Endothelial cell of umbilical vein (primary cell): ENCODE results near the gene CNKSR3. TPM values are rescaled to one million over a fixed set of nuclear protein-coding genes. Genes with fewer than 3 reads are reported as not detected.

Source experiments
- BruUV-seq: library from RNA; stranded (reverse); fragments of 400-500 nt; replicated peaks from 2 replicates; lab custom pipeline; 2021; lab: Mats Ljungman, UMichigan
- CTCF ChIA-PET: fragments of 300-600, 350-600 bp; sonication (Branson Sonifier 250); formaldehyde crosslinking; loops from one replicate; lab custom pipeline; 2021; ENCODE audit warnings: antibody characterized with exemption, inconsistent platforms; lab: Charles Lee
- POLR2A ChIA-PET: fragments of 300-600, 350-600 bp; sonication (Branson Sonifier 250); formaldehyde crosslinking; loops from one replicate; lab custom pipeline; 2021; ENCODE audit warnings: antibody characterized with exemption, inconsistent platforms; lab: Charles Lee
- DNase-seq: peaks from one replicate; pipeline ENCODE4 v3.0.0-alpha.2; 2011; ENCODE audit warnings: low read depth, low spot score
- FAIRE-seq: peaks from 2 replicates; lab custom pipeline; 2011; peaks lifted over from hg19 to GRCh38; lab: Jason Lieb, UNC
- H2AFZ ChIP-seq: 2 replicates; pipeline ENCODE4 v1.6.0; 2012; ENCODE audit warnings: low read depth, low read length, control low read depth, inconsistent platforms
- H3K27ac ChIP-seq: 2 replicates; pipeline ENCODE4 v1.5.1; 2011; ENCODE audit warnings: low read depth, mild to moderate bottlenecking, control low read depth, low read length, moderate library complexity; ENCODE audit not compliant: insufficient read depth
- H3K27me3 ChIP-seq, 2 experiments: 2 replicates each; pipeline versions ENCODE4 v1.6.0 to v1.6.1; 2011; ENCODE audit warnings: low read length in 2 of 2, mixed read lengths in 1 of 2; ENCODE audit not compliant: control insufficient read depth in 2 of 2, insufficient read depth in 2 of 2
- H3K36me3 ChIP-seq, 2 experiments: 2 replicates in 1 of 2; 3 replicates in 1 of 2; pipeline ENCODE4 v1.5.1; 2011; ENCODE audit warnings: low read length in 2 of 2, mild to moderate bottlenecking in 1 of 2, moderate library complexity in 1 of 2; ENCODE audit not compliant: control insufficient read depth in 2 of 2, insufficient read depth in 2 of 2; ENCODE audit errors: extremely low read depth in 1 of 2
- H3K4me1 ChIP-seq: 3 replicates; pipeline ENCODE4 v1.5.1; 2011; ENCODE audit warnings: mild to moderate bottlenecking, low read length; ENCODE audit not compliant: control insufficient read depth, insufficient read depth; ENCODE audit errors: extremely low read depth
- H3K4me2 ChIP-seq: 2 replicates; pipeline ENCODE4 v1.6.1; 2011; ENCODE audit warnings: low read length, control low read depth, mixed read lengths; ENCODE audit not compliant: insufficient read depth
- H3K4me3 ChIP-seq, 3 experiments: fragments of 200-600 bp in 1 of 3; sonication (generic), shearing (Covaris generic) in 1 of 3; replicated peaks in 1 of 3; 2 replicates each; pipeline ENCODE4 v1.5.1; 2011 to 2016; ENCODE audit warnings: control low read depth in 3 of 3, low read length in 3 of 3, mild to moderate bottlenecking in 2 of 3, inconsistent platforms in 1 of 3, low read depth in 1 of 3, moderate library complexity in 1 of 3; ENCODE audit not compliant: insufficient read depth in 1 of 3
- H3K79me2 ChIP-seq: 2 replicates; pipeline ENCODE4 v1.6.0; 2012; ENCODE audit warnings: low read length, inconsistent platforms; ENCODE audit not compliant: control insufficient read depth, insufficient read depth
- H3K9ac ChIP-seq: replicated peaks from 2 replicates; pipeline ENCODE3; 2011; ENCODE audit warnings: low read length, control low read depth; ENCODE audit not compliant: insufficient read depth; ENCODE audit errors: extremely low read depth
- H3K9me1 ChIP-seq: replicated peaks from 3 replicates; pipeline ENCODE4 v1.6.0; 2011; ENCODE audit warnings: mild to moderate bottlenecking, low read length; ENCODE audit not compliant: control insufficient read depth, insufficient read depth; ENCODE audit errors: extremely low read depth
- H3K9me3 ChIP-seq: replicated peaks from 2 replicates; pipeline ENCODE4 v1.5.1; 2012; ENCODE audit warnings: low read length, inconsistent platforms; ENCODE audit not compliant: control insufficient read depth, insufficient read depth
- H4K20me1 ChIP-seq: replicated peaks from 2 replicates; pipeline ENCODE3; 2011; ENCODE audit warnings: mild to moderate bottlenecking, low read length; ENCODE audit not compliant: control insufficient read depth, insufficient read depth; ENCODE audit errors: extremely low read depth
- CTCF ChIP-seq, 2 donors: IDR thresholded peaks; 1 replicate in 1 of 2; 2 replicates in 1 of 2; pipeline ENCODE4 v1.5.1; 2011; ENCODE audit warnings: low read length in 2 of 2, mild to moderate bottlenecking in 2 of 2, moderate library complexity in 2 of 2, control low read depth in 1 of 2, inconsistent platforms in 1 of 2, low read depth in 1 of 2; ENCODE audit not compliant: insufficient read depth in 1 of 2; ENCODE audit errors: extremely low read depth in 1 of 2
- EZH2 ChIP-seq: IDR thresholded peaks from 2 replicates; pipeline ENCODE4 v1.6.1; 2012; ENCODE audit warnings: borderline replicate concordance, low read depth, mild to moderate bottlenecking, moderate library complexity, low read length, inconsistent platforms; ENCODE audit not compliant: severe bottlenecking
- FOS ChIP-seq: IDR thresholded peaks from 2 replicates; pipeline ENCODE4 v1.6.1; 2011; ENCODE audit warnings: mild to moderate bottlenecking, low read length, moderate library complexity, borderline replicate concordance; ENCODE audit not compliant: insufficient read depth
- GATA2 ChIP-seq: IDR thresholded peaks from 2 replicates; pipeline ENCODE4 v1.7.0; 2011; ENCODE audit warnings: low read depth, mild to moderate bottlenecking, moderate library complexity, mixed read lengths, low read length; ENCODE audit not compliant: insufficient read length, insufficient read depth
- JUN ChIP-seq: IDR thresholded peaks from 2 replicates; pipeline ENCODE4 v1.6.1; 2011; ENCODE audit warnings: borderline replicate concordance, low read depth; ENCODE audit not compliant: insufficient read length, insufficient read depth
- MAX ChIP-seq: IDR thresholded peaks from 2 replicates; pipeline ENCODE4 v1.6.1; 2011; ENCODE audit not compliant: insufficient read depth, insufficient read length
- MYC ChIP-seq: IDR thresholded peaks from one replicate; pipeline ENCODE4 v1.6.1; 2011; ENCODE audit warnings: mild to moderate bottlenecking, low read depth, low read length
- POLR2A ChIP-seq: IDR thresholded peaks from 2 replicates; pipeline ENCODE4 v1.6.1; 2012; ENCODE audit warnings: low read depth, mild to moderate bottlenecking, control low read depth, low read length
- POLR2AphosphoS5 ChIP-seq: IDR thresholded peaks from 2 replicates; pipeline ENCODE4 v1.6.1; 2012; ENCODE audit warnings: low read depth, mild to moderate bottlenecking, control low read depth, low read length, moderate library complexity; ENCODE audit not compliant: insufficient read depth
- dilution Hi-C: fragments of 300-500 bp; cut with MboI; formaldehyde crosslinking; loops from one replicate; pipeline ENCODE4 v1.15.0; 2019; ENCODE audit warnings: low sequenced_read_pairs; ENCODE audit not compliant: extremely low pct_ligation_motif_present
- intact Hi-C: fragments of 100-400 bp; cut with micrococcal nuclease; formaldehyde crosslinking; loops from one replicate; pipeline ENCODE4 v1.10.0; 2022
- polyA plus RNA-seq, 4 experiments: library from polyadenylated mRNA; depleted of rRNA in 3 of 4; stranded (reverse) in 3 of 4; unstranded in 1 of 4; fragments of >200 nt; gene quantifications; 2 replicates each; pipeline versions ENCODE4 v1.2.1 to v1.2.3, GENCODE V29; 2011 to 2012; ENCODE audit warnings: missing spikeins in 1 of 4
- total RNA-seq: library from RNA; stranded (reverse); gene quantifications from 2 replicates; pipeline ENCODE4 v1.2.3, GENCODE V29; 2021

CNKSR3 gene
- total and polyA plus RNA-seq, 2 donors (not counting 3 experiments of a cell fraction or from before 2014, with no cell fraction given) = 2.3 to 15.6 TPM

- no peak overlapping the region for H3K4me2 ChIP-seq
- H3K9me1 ChIP-seq = no peaks in the 10 kb centered on the region
- intact Hi-C loops = no loop called here
- no peaks in the 10 kb centered on the region for H3K27me3 ChIP-seq
- peaks cover 19% of the 10 kb centered on the region for H3K4me1 ChIP-seq
- ChIA-PET POLR2A (no interaction called here), CTCF (interaction anchor here (2.7 kb wide), 1 partner anchor 160 kb away, joined by 9 read pairs; no protein-coding TSS in a partner anchor)
- no peak overlapping the region for H3K4me3 ChIP-seq
- DNase-seq = no peak
- no peak for TF ChIP-seq GATA2
- no peak for TF ChIP-seq CTCF (IDR thresholded peaks at IDR 0.05; ENCODE audit: extremely low read depth in 1 of 2, insufficient read depth in 1 of 2, low read depth in 1 of 2, low read length in 2 of 2)
- TF ChIP-seq EZH2 = no peak
- no peak for TF ChIP-seq POLR2AphosphoS5
- TF ChIP-seq POLR2A = no peak
- no peak for TF ChIP-seq FOS
- no peak for TF ChIP-seq JUN
- no peak for TF ChIP-seq MYC
- no peak for TF ChIP-seq MAX
- dilution Hi-C loops = no loop called here
- no peaks in the 10 kb centered on the region for H4K20me1 ChIP-seq
- H3K9ac ChIP-seq = no peak overlapping the region
- no TSS peak for BruUV-seq
- H3K9me3 ChIP-seq = no peaks in the 10 kb centered on the region
- no peak for FAIRE-seq
- no peaks in the 10 kb centered on the region for H3K36me3 ChIP-seq
- no peak overlapping the region for H3K27ac ChIP-seq
- H2AFZ ChIP-seq = no peak overlapping the region
- H3K79me2 ChIP-seq = no peaks in the 10 kb centered on the region
Observed at GRCh38 chr6:154502553-154502952, 7.9 kb downstream of the CNKSR3 start.
